Gastrocnemius medialis (tissue), 4 donors: ENCODE measurements around the gene EVA1C.

Experiments used
- POLR2A ChIP-seq, 2 donors: fragments of 450-650 bp; IDR thresholded peaks; one replicate each; pipeline ENCODE4 v1.6.1; 2017; ENCODE audit warnings: antibody characterized with exemption in 2 of 2, mild to moderate bottlenecking in 2 of 2, moderate library complexity in 2 of 2
- TF ChIP-seq, protein P1 (sequence below), 5 experiments: fragments of 450-650 bp in 3 of 5; fragments of 200-600 bp in 2 of 5; sonication (generic) in 2 of 5; IDR thresholded peaks in 4 of 5; conservative IDR thresholded peaks in 1 of 5; 1 replicate in 4 of 5; 2 replicates in 1 of 5; pipeline ENCODE4 v1.5.1; 2016 to 2019; ENCODE audit warnings: antibody characterized with exemption in 5 of 5, mild to moderate bottlenecking in 3 of 5, moderate library complexity in 3 of 5

- TF ChIP-seq, protein P1, sequence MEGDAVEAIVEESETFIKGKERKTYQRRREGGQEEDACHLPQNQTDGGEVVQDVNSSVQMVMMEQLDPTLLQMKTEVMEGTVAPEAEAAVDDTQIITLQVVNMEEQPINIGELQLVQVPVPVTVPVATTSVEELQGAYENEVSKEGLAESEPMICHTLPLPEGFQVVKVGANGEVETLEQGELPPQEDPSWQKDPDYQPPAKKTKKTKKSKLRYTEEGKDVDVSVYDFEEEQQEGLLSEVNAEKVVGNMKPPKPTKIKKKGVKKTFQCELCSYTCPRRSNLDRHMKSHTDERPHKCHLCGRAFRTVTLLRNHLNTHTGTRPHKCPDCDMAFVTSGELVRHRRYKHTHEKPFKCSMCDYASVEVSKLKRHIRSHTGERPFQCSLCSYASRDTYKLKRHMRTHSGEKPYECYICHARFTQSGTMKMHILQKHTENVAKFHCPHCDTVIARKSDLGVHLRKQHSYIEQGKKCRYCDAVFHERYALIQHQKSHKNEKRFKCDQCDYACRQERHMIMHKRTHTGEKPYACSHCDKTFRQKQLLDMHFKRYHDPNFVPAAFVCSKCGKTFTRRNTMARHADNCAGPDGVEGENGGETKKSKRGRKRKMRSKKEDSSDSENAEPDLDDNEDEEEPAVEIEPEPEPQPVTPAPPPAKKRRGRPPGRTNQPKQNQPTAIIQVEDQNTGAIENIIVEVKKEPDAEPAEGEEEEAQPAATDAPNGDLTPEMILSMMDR (IDR thresholded peaks at IDR 0.05 in 4 of 5, conservative IDR thresholded peaks at IDR 0.05 in 1 of 5), result peak in 1 of 5 experiments; percentile 24
- no peak for TF ChIP-seq POLR2A (IDR thresholded peaks at IDR 0.05)
These were observed 149.9 kb downstream of the EVA1C start for GRCh38 chr21:32562426-32562825.
